H1 (cell line): ENCODE data around the gene CRTC1. TPM values are rescaled to one million over a fixed set of nuclear protein-coding genes. Genes with fewer than 3 reads are reported as not detected.

ENCODE experiments used
- CTCF ChIA-PET: fragments of 300-600 bp; sonication (Branson Sonifier 250); formaldehyde crosslinking; loops from one replicate; lab custom pipeline; 2021; ENCODE audit not compliant: partially characterized antibody; lab: Charles Lee
- POLR2A ChIA-PET: fragments of 300-600 bp; sonication (Branson Sonifier 250); formaldehyde crosslinking; loops from one replicate; lab custom pipeline; 2021; ENCODE audit warnings: inconsistent platforms; ENCODE audit not compliant: partially characterized antibody; lab: Charles Lee
- DNase-seq, 2 experiments: peaks; one replicate each; pipeline versions ENCODE4 v3.0.0 to v3.0.0-alpha.2; 2010 to 2022; ENCODE audit warnings: low spot score in 2 of 2, low read depth in 1 of 2, mixed read lengths in 1 of 2
- FAIRE-seq: peaks from 2 replicates; lab custom pipeline; 2011; peaks lifted over from hg19 to GRCh38; lab: Jason Lieb, UNC
- H2AFZ ChIP-seq: 2 replicates; pipeline ENCODE4 v1.8.1; 2012; ENCODE audit warnings: low read length, inconsistent platforms
- H2AK5ac ChIP-seq: 2 replicates; pipeline ENCODE4 v1.6.1; 2013; ENCODE audit warnings: low read depth, low read length
- H2BK120ac ChIP-seq: replicated peaks from 2 replicates; pipeline ENCODE3; 2013; ENCODE audit warnings: low read depth, low read length, inconsistent platforms
- H2BK12ac ChIP-seq: 2 replicates; pipeline ENCODE4 v1.6.1; 2013; ENCODE audit warnings: low read depth, low read length
- H2BK15ac ChIP-seq: 2 replicates; pipeline ENCODE4 v1.6.1; 2013; ENCODE audit warnings: low read length
- H2BK20ac ChIP-seq: 2 replicates; pipeline ENCODE4 v1.6.1; 2013; ENCODE audit warnings: low read length
- H2BK5ac ChIP-seq: 2 replicates; pipeline ENCODE4 v1.6.1; 2013; ENCODE audit warnings: low read depth, low read length
- H3K14ac ChIP-seq: 2 replicates; pipeline ENCODE4 v1.6.1; 2013; ENCODE audit warnings: inconsistent platforms; ENCODE audit not compliant: insufficient read length
- H3K18ac ChIP-seq: 2 replicates; pipeline ENCODE4 v1.6.1; 2013; ENCODE audit warnings: low read length; ENCODE audit errors: extremely low read depth
- H3K23ac ChIP-seq: 2 replicates; pipeline ENCODE4 v1.6.1; 2013; ENCODE audit warnings: inconsistent platforms; ENCODE audit not compliant: insufficient read length
- H3K23me2 ChIP-seq: 2 replicates; pipeline ENCODE4 v1.6.1; 2013; ENCODE audit warnings: low read depth, low read length
- H3K27ac ChIP-seq: 2 replicates; pipeline ENCODE4 v1.6.1; 2011; ENCODE audit warnings: low read depth, low read length, inconsistent platforms
- H3K27me3 ChIP-seq, 4 experiments: replicated peaks in 1 of 4; 1 replicate in 1 of 4; 2 replicates in 3 of 4; pipeline versions ENCODE4 v1.6.1 to v1.8.1; 2011 to 2013; ENCODE audit warnings: low read length in 3 of 4, mild to moderate bottlenecking in 3 of 4, inconsistent platforms in 2 of 4, mixed read lengths in 2 of 4, moderate library complexity in 1 of 4; ENCODE audit not compliant: control insufficient read depth in 3 of 4, insufficient read depth in 3 of 4; ENCODE audit errors: extremely low read depth in 1 of 4
- H3K36me3 ChIP-seq, 4 experiments: 2 replicates each; pipeline versions ENCODE4 v1.6.1 to v1.8.1; 2011 to 2013; ENCODE audit warnings: mild to moderate bottlenecking in 4 of 4, low read length in 3 of 4, moderate library complexity in 2 of 4, control low read depth in 1 of 4, inconsistent platforms in 1 of 4; ENCODE audit not compliant: insufficient read depth in 4 of 4, control insufficient read depth in 2 of 4
- H3K4ac ChIP-seq: replicated peaks from 2 replicates; pipeline ENCODE3; 2013; ENCODE audit warnings: low read length, low read depth, mixed read lengths, inconsistent platforms; ENCODE audit not compliant: insufficient read length
- H3K4me1 ChIP-seq, 4 experiments: replicated peaks in 1 of 4; 1 replicate in 1 of 4; 2 replicates in 3 of 4; pipeline versions ENCODE4 v1.6.1 to v1.8.1; 2011 to 2013; ENCODE audit warnings: low read length in 3 of 4, inconsistent platforms in 2 of 4, mixed read lengths in 1 of 4; ENCODE audit not compliant: insufficient read depth in 4 of 4, control insufficient read depth in 3 of 4
- H3K4me2 ChIP-seq, 2 experiments: 2 replicates each; pipeline versions ENCODE4 v1.6.1 to v1.8.1; 2011 to 2013; ENCODE audit warnings: low read depth in 2 of 2, low read length in 2 of 2, control low read depth in 1 of 2, inconsistent platforms in 1 of 2, mild to moderate bottlenecking in 1 of 2; ENCODE audit not compliant: insufficient read depth in 1 of 2
- H3K4me3 ChIP-seq, 4 experiments: fragments of 200-600, 300-600 bp in 1 of 4; sonication (generic), shearing (Covaris generic), sonication (Bioruptor Twin) in 1 of 4; 2 replicates each; pipeline versions ENCODE4 v1.5.1 to v1.8.1; 2011 to 2016; ENCODE audit warnings: low read length in 4 of 4, low read depth in 3 of 4, control low read depth in 2 of 4, inconsistent platforms in 2 of 4, mild to moderate bottlenecking in 2 of 4, mixed read lengths in 1 of 4, moderate library complexity in 1 of 4; ENCODE audit not compliant: insufficient read depth in 2 of 4; ENCODE audit errors: extremely low read depth in 1 of 4
- H3K56ac ChIP-seq: replicated peaks from 2 replicates; pipeline ENCODE3; 2013; ENCODE audit warnings: low read depth, mild to moderate bottlenecking, mixed read lengths, low read length, inconsistent platforms; ENCODE audit not compliant: insufficient read length
- H3K79me1 ChIP-seq: 2 replicates; pipeline ENCODE4 v1.6.1; 2013; ENCODE audit warnings: low read depth, low read length, control low read depth
- H3K79me2 ChIP-seq, 2 experiments: 2 replicates each; pipeline versions ENCODE4 v1.6.1 to v1.8.1; 2012 to 2013; ENCODE audit warnings: low read length in 2 of 2, mild to moderate bottlenecking in 2 of 2, inconsistent platforms in 1 of 2; ENCODE audit not compliant: insufficient read depth in 2 of 2, control insufficient read depth in 1 of 2
- H3K9ac ChIP-seq, 4 experiments: replicated peaks in 1 of 4; 1 replicate in 1 of 4; 2 replicates in 3 of 4; pipeline versions ENCODE4 v1.6.1 to v1.8.1; 2011 to 2013; ENCODE audit warnings: low read depth in 3 of 4, low read length in 3 of 4, control low read depth in 2 of 4, mild to moderate bottlenecking in 2 of 4, moderate library complexity in 2 of 4, inconsistent platforms in 1 of 4; ENCODE audit errors: extremely low read depth in 1 of 4
- H3K9me3 ChIP-seq, 2 experiments: 2 replicates each; pipeline versions ENCODE4 v1.6.1 to v1.8.1; 2012 to 2013; ENCODE audit warnings: mild to moderate bottlenecking in 2 of 2, moderate library complexity in 2 of 2, control low read depth in 1 of 2, inconsistent platforms in 1 of 2, low read depth in 1 of 2, low read length in 1 of 2, mixed read lengths in 1 of 2; ENCODE audit not compliant: insufficient read depth in 2 of 2
- H4K20me1 ChIP-seq, 2 experiments: replicated peaks in 1 of 2; 2 replicates each; pipeline versions ENCODE3 to v1.8.1; 2011 to 2013; ENCODE audit warnings: inconsistent platforms in 2 of 2, low read length in 2 of 2, mild to moderate bottlenecking in 1 of 2; ENCODE audit not compliant: insufficient read depth in 2 of 2, control insufficient read depth in 1 of 2
- H4K5ac ChIP-seq: 2 replicates; pipeline ENCODE4 v1.6.1; 2013; ENCODE audit warnings: low read length, low read depth, mixed read lengths, inconsistent platforms; ENCODE audit not compliant: insufficient read length
- H4K8ac ChIP-seq: 2 replicates; pipeline ENCODE4 v1.8.0; 2013; ENCODE audit warnings: mild to moderate bottlenecking, moderate library complexity, low read length, inconsistent platforms; ENCODE audit not compliant: insufficient read depth; ENCODE audit errors: extremely low read depth
- H4K91ac ChIP-seq: replicated peaks from 2 replicates; pipeline ENCODE3; 2013; ENCODE audit warnings: low read length, mixed read lengths, inconsistent platforms; ENCODE audit not compliant: insufficient read length
- BACH1 ChIP-seq: IDR thresholded peaks from 2 replicates; pipeline ENCODE4 v1.6.1; 2012; ENCODE audit warnings: low read length, improper control_type of control experiment
- BRCA1 ChIP-seq: IDR thresholded peaks from 2 replicates; pipeline ENCODE4 v1.6.1; 2012; ENCODE audit warnings: low read depth, low read length, improper control_type of control experiment
- CBX5 ChIP-seq: fragments of 300-800, 300-1000 bp; sonication (generic); IDR thresholded peaks from 2 replicates; pipeline ENCODE4 v1.7.1; 2016; ENCODE audit warnings: antibody characterized with exemption, low read length, low read depth
- CREB1 ChIP-seq: IDR thresholded peaks from 2 replicates; pipeline ENCODE4 v1.6.1; 2012; ENCODE audit warnings: inconsistent platforms
- HDAC2 ChIP-seq, 2 experiments: fragments of 300-600 bp in 1 of 2; sonication (generic) in 1 of 2; IDR thresholded peaks; 2 replicates each; pipeline ENCODE4 v1.6.1; 2011 to 2012; ENCODE audit warnings: low read depth in 2 of 2, low read length in 2 of 2, mild to moderate bottlenecking in 2 of 2, moderate library complexity in 2 of 2, borderline replicate concordance in 1 of 2, inconsistent platforms in 1 of 2
- JUN ChIP-seq: IDR thresholded peaks from 2 replicates; pipeline ENCODE4 v1.6.1; 2011; ENCODE audit warnings: low read depth, mild to moderate bottlenecking, improper control_type of control experiment, low read length
- KDM1A ChIP-seq: fragments of 200-600, 300-600 bp; sonication (generic); IDR thresholded peaks from 2 replicates; pipeline ENCODE4 v1.7.1; 2016; ENCODE audit warnings: mild to moderate bottlenecking, low read length, borderline replicate concordance
- KDM5A ChIP-seq: fragments of 200-600 bp; IDR thresholded peaks from 2 replicates; pipeline ENCODE4 v1.7.1; 2012; ENCODE audit warnings: mild to moderate bottlenecking, low read length, inconsistent platforms, mixed read lengths
- MAFK ChIP-seq: IDR thresholded peaks from 2 replicates; pipeline ENCODE4 v1.6.1; 2012; ENCODE audit warnings: low read depth, mild to moderate bottlenecking, improper control_type of control experiment, low read length
- POLR2AphosphoS5 ChIP-seq: IDR thresholded peaks from 2 replicates; pipeline ENCODE4 v1.6.1; 2011; ENCODE audit warnings: low read depth, low read length
- POU5F1 ChIP-seq: IDR thresholded peaks from 2 replicates; pipeline ENCODE4 v1.6.1; 2011; ENCODE audit warnings: low read depth, mild to moderate bottlenecking, low read length, moderate library complexity
- RFX5 ChIP-seq: IDR thresholded peaks from 2 replicates; pipeline ENCODE4 v1.6.1; 2011; ENCODE audit warnings: low read depth, low read length, improper control_type of control experiment, borderline replicate concordance
- SIRT6 ChIP-seq: IDR thresholded peaks from one replicate; pipeline ENCODE4 v1.7.1; 2012; ENCODE audit warnings: low read length, inconsistent platforms
- SIX5 ChIP-seq: IDR thresholded peaks from 2 replicates; pipeline ENCODE4 v1.6.1; 2011; ENCODE audit warnings: mild to moderate bottlenecking, low read depth, low read length
- WGBS, 2 experiments: shearing (Covaris generic) in 1 of 2; methylation state at CpG; one replicate each; pipeline versions ENCODE4 v1.1.6 to v1.1.7; 2013 to 2015; ENCODE audit warnings: low lambda C conversion rate in 2 of 2, mixed read lengths in 2 of 2, inconsistent platforms in 1 of 2, low coverage in 1 of 2, missing lambda C conversion rate in 1 of 2; ENCODE audit not compliant: insufficient replicate concordance in 2 of 2, insufficient coverage in 1 of 2, insufficient read length in 1 of 2; ENCODE audit errors: extremely low coverage in 1 of 2, missing lambda C conversion rate in 1 of 2; 5-methylcytosine and 5-hydroxymethylcytosine counted together
- polyA plus RNA-seq, 7 experiments: library from polyadenylated mRNA; depleted of rRNA in 3 of 7; stranded (reverse) in 5 of 7; unstranded in 2 of 7; fragments of >200 nt in 5 of 7; fragments of 200-250 nt in 2 of 7; gene quantifications; 1 replicate in 5 of 7; 2 replicates in 1 of 7; 4 replicates in 1 of 7; pipeline versions ENCODE4 v1.2.1 to v1.2.3, GENCODE V29; 2011 to 2013; ENCODE audit warnings: missing spikeins in 2 of 7, mixed read lengths in 2 of 7
- total RNA-seq: library from RNA; stranded (reverse); fragmentation: NEBNext Ultra II Directional; extraction: Animal tissue kit (Norgen Biotek cat#: 25700); gene quantifications from 2 replicates; pipeline ENCODE4 v1.2.1, GENCODE V29; 2021

The CRTC1 gene
- total and polyA plus RNA-seq, 2 of the 8 experiments (the other 6 are each of a cell fraction or from before 2014, with no cell fraction given): 2.9 to 8.5 TPM

- H3K23me2 ChIP-seq: no peaks in the 10 kb centered on the region
- no peak overlapping the region for H4K5ac ChIP-seq
- H2BK20ac ChIP-seq: no peak overlapping the region
- no peak overlapping the region for H2BK120ac ChIP-seq
- no peak overlapping the region for H4K8ac ChIP-seq
- H2BK15ac ChIP-seq: no peak overlapping the region
- DNase-seq (no peak), FAIRE-seq (no peak)
- no peaks in the 10 kb centered on the region for H3K27me3 ChIP-seq
- H3K9me3 ChIP-seq: no peaks in the 10 kb centered on the region
- H3K4me2 ChIP-seq: no peak overlapping the region
- H3K4ac ChIP-seq: no peak overlapping the region
- H3K79me2 ChIP-seq: peaks cover 0 to 10% of the 10 kb centered on the region in 2 experiments; a peak in 1 of 4 replicates
- no peak overlapping the region for H3K23ac ChIP-seq
- ChIA-PET CTCF (no interaction called here), POLR2A (interaction anchor here (1.1 kb wide), 1 partner anchor 110 kb away, joined by 3 read pairs; no protein-coding TSS in a partner anchor)
- no peak overlapping the region for H3K18ac ChIP-seq
- peaks cover 0 to 22% (median 5%) of the 10 kb centered on the region in 4 experiments; a peak in 4 of 7 replicates for H3K4me1 ChIP-seq
- H2BK5ac ChIP-seq: no peak overlapping the region
- H2BK12ac ChIP-seq: no peak overlapping the region
- H4K91ac ChIP-seq: no peak overlapping the region
- WGBS, 2 experiments: 73% methylated on average over 1 of the region's 1 CpG; no CpG with 5 or more reads in 1 of the 2 experiments
- no peak overlapping the region for H3K9ac ChIP-seq
- H3K79me1 ChIP-seq: peaks cover 22% of the 10 kb centered on the region
- H3K27ac ChIP-seq: no peak overlapping the region
- no peak overlapping the region for H2AK5ac ChIP-seq
- no peak overlapping the region for H3K56ac ChIP-seq
- H4K20me1 ChIP-seq: peaks cover 4 to 33% of the 10 kb centered on the region in 2 experiments
- H3K36me3 ChIP-seq: no peaks in the 10 kb centered on the region
- no peak overlapping the region for H2AFZ ChIP-seq
- no peak overlapping the region for H3K14ac ChIP-seq
- H3K4me3 ChIP-seq: no peak overlapping the region
- TF ChIP-seq BRCA1: no peak
- TF ChIP-seq RFX5: no peak
- TF ChIP-seq MAFK: no peak
- TF ChIP-seq KDM1A: no peak
- TF ChIP-seq POLR2AphosphoS5: no peak
- TF ChIP-seq CREB1: no peak
- no peak for TF ChIP-seq SIRT6
- no peak for TF ChIP-seq SIX5
- TF ChIP-seq KDM5A: no peak
- TF ChIP-seq BACH1: no peak
- TF ChIP-seq POU5F1: no peak
- no peak for TF ChIP-seq HDAC2 (IDR thresholded peaks at IDR 0.05; ENCODE audit: borderline replicate concordance in 1 of 2, low read depth in 2 of 2, low read length in 2 of 2)
- TF ChIP-seq JUN: no peak
- TF ChIP-seq CBX5: no peak
Measured at GRCh38 chr19:18647371-18647767, 36.1 kb upstream of the CRTC1 start.
